ENCODE results near the gene MYO10.

DNA sequence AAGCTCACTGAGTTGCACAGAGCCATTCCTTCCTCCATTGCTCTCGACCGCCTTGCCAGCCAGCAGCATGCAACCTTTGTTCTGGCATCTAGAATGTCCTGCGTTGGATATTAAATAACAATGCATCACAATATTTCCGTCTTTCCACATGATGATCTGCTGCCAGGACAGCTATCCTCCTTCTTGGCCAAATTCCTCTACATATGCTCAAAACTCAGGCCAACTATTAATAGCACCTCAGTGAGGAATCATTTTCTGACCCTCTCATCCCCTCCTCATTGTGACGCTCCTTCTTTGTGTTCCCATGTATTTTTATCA, 128.6 kb downstream of the MYO10 start:
- TF ChIP-seq, protein P1, sequence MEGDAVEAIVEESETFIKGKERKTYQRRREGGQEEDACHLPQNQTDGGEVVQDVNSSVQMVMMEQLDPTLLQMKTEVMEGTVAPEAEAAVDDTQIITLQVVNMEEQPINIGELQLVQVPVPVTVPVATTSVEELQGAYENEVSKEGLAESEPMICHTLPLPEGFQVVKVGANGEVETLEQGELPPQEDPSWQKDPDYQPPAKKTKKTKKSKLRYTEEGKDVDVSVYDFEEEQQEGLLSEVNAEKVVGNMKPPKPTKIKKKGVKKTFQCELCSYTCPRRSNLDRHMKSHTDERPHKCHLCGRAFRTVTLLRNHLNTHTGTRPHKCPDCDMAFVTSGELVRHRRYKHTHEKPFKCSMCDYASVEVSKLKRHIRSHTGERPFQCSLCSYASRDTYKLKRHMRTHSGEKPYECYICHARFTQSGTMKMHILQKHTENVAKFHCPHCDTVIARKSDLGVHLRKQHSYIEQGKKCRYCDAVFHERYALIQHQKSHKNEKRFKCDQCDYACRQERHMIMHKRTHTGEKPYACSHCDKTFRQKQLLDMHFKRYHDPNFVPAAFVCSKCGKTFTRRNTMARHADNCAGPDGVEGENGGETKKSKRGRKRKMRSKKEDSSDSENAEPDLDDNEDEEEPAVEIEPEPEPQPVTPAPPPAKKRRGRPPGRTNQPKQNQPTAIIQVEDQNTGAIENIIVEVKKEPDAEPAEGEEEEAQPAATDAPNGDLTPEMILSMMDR (IDR thresholded peaks at IDR 0.05): no peak
- TF ChIP-seq POLR2A (IDR thresholded peaks at IDR 0.05): no peak
